ENCODE data around the gene DNAJC13. TPM values are rescaled to one million over a fixed set of nuclear protein-coding genes. Genes with fewer than 3 reads are reported as not detected.
"Not testable (repeated sequence)": the region's sequence is repeated elsewhere in the genome, so short reads cannot be mapped to it uniquely, and the experiment has no call there.

DNAJC13 gene
- total RNA-seq, 1 donor = 116 TPM

DNA sequence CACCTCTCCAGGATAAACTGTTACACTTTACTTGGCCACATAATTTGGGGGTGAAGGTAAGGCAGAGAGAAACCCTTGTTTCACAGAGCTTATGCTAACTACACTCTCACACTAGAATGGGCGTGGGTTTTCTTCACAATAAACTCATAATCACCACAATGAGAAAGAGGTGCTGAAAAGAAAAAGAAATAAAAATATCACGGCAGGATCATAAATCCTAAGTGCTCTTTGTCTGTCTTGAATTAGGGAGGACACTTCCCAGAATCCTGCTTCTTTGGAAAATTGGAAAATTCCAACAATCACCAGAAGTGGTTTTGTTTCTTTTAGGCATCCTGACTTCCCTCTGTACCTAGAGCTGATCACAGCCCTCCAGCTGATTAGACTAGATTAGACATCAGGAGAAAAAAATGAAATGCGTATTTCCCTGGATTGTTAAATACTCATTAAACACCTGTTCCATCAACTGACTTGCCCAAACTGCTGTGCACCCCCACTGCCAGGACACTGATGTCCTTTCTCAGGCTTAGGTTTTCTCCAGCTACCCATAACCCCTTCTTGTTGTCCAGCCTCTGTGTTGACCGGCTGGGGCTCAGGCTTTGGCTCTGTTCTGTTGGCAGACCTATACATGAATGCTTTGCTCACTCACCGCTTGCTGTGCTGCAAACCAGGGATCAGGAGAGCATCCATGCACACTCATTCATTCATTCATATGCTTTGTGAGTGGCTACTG is 138.2 kb downstream of the DNAJC13 start:
- Histone ChIP-seq H3K27me3 (ENCODE audit: insufficient read depth, low read length) (no peaks in the 10 kb centered on the region), H3K4me2 (ENCODE audit: insufficient read depth, low read length) (no peak overlapping the region), H4K20me1 (ENCODE audit: insufficient read depth, low read length) (no peaks in the 10 kb centered on the region), H3K4me1 (ENCODE audit: insufficient read depth, low read length) (peaks cover 7% of the 10 kb centered on the region), H3K79me2 (ENCODE audit: insufficient read depth, low read length) (no peaks in the 10 kb centered on the region), H3K36me3 (ENCODE audit: insufficient read depth, low read length) (peaks cover 10% of the 10 kb centered on the region), H3K9me3 (ENCODE audit: low read depth, low read length) (no peaks in the 10 kb centered on the region), H3K4me3 (ENCODE audit: insufficient read depth, low read length) (no peak overlapping the region), H3K27ac (ENCODE audit: low read depth, low read length) (no peak overlapping the region), H2AFZ (ENCODE audit: low read length) (no peak overlapping the region)
- TF ChIP-seq, protein P1, sequence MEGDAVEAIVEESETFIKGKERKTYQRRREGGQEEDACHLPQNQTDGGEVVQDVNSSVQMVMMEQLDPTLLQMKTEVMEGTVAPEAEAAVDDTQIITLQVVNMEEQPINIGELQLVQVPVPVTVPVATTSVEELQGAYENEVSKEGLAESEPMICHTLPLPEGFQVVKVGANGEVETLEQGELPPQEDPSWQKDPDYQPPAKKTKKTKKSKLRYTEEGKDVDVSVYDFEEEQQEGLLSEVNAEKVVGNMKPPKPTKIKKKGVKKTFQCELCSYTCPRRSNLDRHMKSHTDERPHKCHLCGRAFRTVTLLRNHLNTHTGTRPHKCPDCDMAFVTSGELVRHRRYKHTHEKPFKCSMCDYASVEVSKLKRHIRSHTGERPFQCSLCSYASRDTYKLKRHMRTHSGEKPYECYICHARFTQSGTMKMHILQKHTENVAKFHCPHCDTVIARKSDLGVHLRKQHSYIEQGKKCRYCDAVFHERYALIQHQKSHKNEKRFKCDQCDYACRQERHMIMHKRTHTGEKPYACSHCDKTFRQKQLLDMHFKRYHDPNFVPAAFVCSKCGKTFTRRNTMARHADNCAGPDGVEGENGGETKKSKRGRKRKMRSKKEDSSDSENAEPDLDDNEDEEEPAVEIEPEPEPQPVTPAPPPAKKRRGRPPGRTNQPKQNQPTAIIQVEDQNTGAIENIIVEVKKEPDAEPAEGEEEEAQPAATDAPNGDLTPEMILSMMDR (IDR thresholded peaks at IDR 0.05; ENCODE audit: extremely low read depth, low read depth, low read length) = no peak
- DNase-seq (ENCODE audit: insufficient read length, low spot score, missing footprints) = no peak

DNA sequence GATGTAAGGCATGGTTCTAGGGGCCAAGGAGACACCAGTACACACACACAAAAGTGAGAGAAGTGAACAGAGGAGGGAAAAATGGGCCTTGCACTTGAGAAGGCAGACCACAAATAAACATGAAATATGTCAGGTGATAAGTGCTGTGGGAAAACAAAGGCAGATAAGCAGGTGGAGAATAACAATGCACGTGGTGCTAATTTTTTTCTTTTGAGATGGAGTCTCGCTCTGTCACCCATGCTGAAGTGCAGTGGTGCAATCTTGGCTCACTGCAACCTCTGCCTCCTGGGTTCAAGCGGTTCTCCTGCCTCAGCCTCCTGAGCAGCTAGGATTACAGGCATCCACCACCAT is 138.7 kb downstream of the DNAJC13 start:
- not testable (repeated sequence) for H3K27me3 ChIP-seq (ENCODE audit: insufficient read depth, low read length); H2AFZ ChIP-seq (ENCODE audit: low read length); H3K4me1 ChIP-seq (ENCODE audit: insufficient read depth, low read length); H4K20me1 ChIP-seq (ENCODE audit: insufficient read depth, low read length); H3K4me3 ChIP-seq (ENCODE audit: insufficient read depth, low read length); H3K27ac ChIP-seq (ENCODE audit: low read depth, low read length); DNase-seq (ENCODE audit: insufficient read length, low spot score, missing footprints); H3K4me2 ChIP-seq (ENCODE audit: insufficient read depth, low read length); H3K79me2 ChIP-seq (ENCODE audit: insufficient read depth, low read length); H3K9me3 ChIP-seq (ENCODE audit: low read depth, low read length)
- peaks cover 10% of the 10 kb centered on the region for H3K36me3 ChIP-seq (ENCODE audit: insufficient read depth, low read length)

DNA sequence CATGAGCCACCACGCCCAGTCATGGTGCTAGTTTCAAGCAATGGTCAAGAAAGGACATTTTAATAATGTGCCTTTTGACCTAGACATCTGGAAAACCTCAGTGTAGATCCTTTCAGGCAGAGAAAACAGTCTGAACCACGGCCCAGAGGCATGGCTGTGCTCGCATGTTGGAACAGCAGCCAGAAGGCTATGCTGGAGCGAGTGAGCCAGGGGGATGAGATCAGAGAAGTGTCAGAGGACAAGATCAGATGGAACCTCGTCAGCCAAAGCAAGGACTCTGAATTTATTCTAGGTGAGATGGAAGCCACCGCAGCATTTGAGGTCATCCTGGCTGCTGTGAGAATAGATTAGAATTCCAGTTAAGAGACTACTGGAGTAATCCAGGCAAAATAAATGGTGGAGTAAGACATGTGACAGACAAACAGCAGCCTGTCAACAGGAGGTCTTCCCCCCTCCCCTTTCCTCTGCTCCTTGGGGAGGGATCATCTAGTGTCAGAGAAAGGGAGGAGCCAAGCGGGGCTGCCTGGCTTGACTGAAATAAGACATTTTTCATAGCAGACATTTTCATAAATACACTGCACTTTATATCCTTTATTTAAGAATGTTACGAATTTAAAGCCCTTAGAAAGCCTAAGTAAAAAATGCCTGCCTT is 139.3 kb downstream of the DNAJC13 start:
- H3K4me2 ChIP-seq (ENCODE audit: insufficient read depth, low read length) = no peak overlapping the region
- H3K9me3 ChIP-seq (ENCODE audit: low read depth, low read length) = no peaks in the 10 kb centered on the region
- H4K20me1 ChIP-seq (ENCODE audit: insufficient read depth, low read length) = no peaks in the 10 kb centered on the region
- H3K27ac ChIP-seq (ENCODE audit: low read depth, low read length) = no peak overlapping the region
- H2AFZ ChIP-seq (ENCODE audit: low read length) = no peak overlapping the region
- H3K27me3 ChIP-seq (ENCODE audit: insufficient read depth, low read length) = no peaks in the 10 kb centered on the region
- no peaks in the 10 kb centered on the region for H3K4me1 ChIP-seq (ENCODE audit: insufficient read depth, low read length)
- H3K79me2 ChIP-seq (ENCODE audit: insufficient read depth, low read length) = no peaks in the 10 kb centered on the region
- no peak overlapping the region for H3K4me3 ChIP-seq (ENCODE audit: insufficient read depth, low read length)
- H3K36me3 ChIP-seq (ENCODE audit: insufficient read depth, low read length) = peaks cover 10% of the 10 kb centered on the region
- no peak for DNase-seq (ENCODE audit: insufficient read length, low spot score, missing footprints)
- TF ChIP-seq, protein P1 (IDR thresholded peaks at IDR 0.05; ENCODE audit: extremely low read depth, low read depth, low read length) = no peak

GRCh38 chr3:132561003-132561402 is 143.7 kb downstream of the DNAJC13 start:
- peaks cover 10% of the 10 kb centered on the region for H3K36me3 ChIP-seq (ENCODE audit: insufficient read depth, low read length)
- no peaks in the 10 kb centered on the region for H3K4me1 ChIP-seq (ENCODE audit: insufficient read depth, low read length)
- no peak overlapping the region for H2AFZ ChIP-seq (ENCODE audit: low read length)
- no peaks in the 10 kb centered on the region for H3K27me3 ChIP-seq (ENCODE audit: insufficient read depth, low read length)
- no peaks in the 10 kb centered on the region for H3K79me2 ChIP-seq (ENCODE audit: insufficient read depth, low read length)
- no peaks in the 10 kb centered on the region for H3K9me3 ChIP-seq (ENCODE audit: low read depth, low read length)
- no peak overlapping the region for H3K27ac ChIP-seq (ENCODE audit: low read depth, low read length)
- no peaks in the 10 kb centered on the region for H4K20me1 ChIP-seq (ENCODE audit: insufficient read depth, low read length)
- H3K4me2 ChIP-seq (ENCODE audit: insufficient read depth, low read length) = no peak overlapping the region
- no peak overlapping the region for H3K4me3 ChIP-seq (ENCODE audit: insufficient read depth, low read length)
- TF ChIP-seq, protein P1 (IDR thresholded peaks at IDR 0.05; ENCODE audit: extremely low read depth, low read depth, low read length) = no peak
- DNase-seq (ENCODE audit: insufficient read length, low spot score, missing footprints) = no peak

Measured in osteoblast (primary cell).